B cell (primary cell): Measurements from ENCODE around the gene MYF5. TPM values are rescaled to one million over a fixed set of nuclear protein-coding genes. Genes with fewer than 3 reads are reported as not detected.

Experiments used
- ATAC-seq: fragments of 200-7000 bp; cut with Tn5 transposase; one replicate; pipeline ENCODE4 v1.10.0; 2021; ENCODE audit warnings: low read depth, mild to moderate bottlenecking, moderate number of reproducible peaks, moderate library complexity
- CTCF ChIA-PET: fragments of 350-600 bp; sonication (Branson Sonifier 250); formaldehyde crosslinking; loops from one replicate; lab custom pipeline; 2021; ENCODE audit warnings: antibody characterized with exemption, inconsistent platforms; lab: Charles Lee
- POLR2A ChIA-PET: fragments of 350-600 bp; sonication (Branson Sonifier 250); formaldehyde crosslinking; loops from one replicate; lab custom pipeline; 2021; ENCODE audit warnings: antibody characterized with exemption; lab: Charles Lee
- DNase-seq: peaks from one replicate; pipeline ENCODE4 v3.0.0; 2013
- H2AFZ ChIP-seq: 2 replicates; pipeline ENCODE4 v1.6.1; 2012; ENCODE audit warnings: mild to moderate bottlenecking, low read depth, low read length; ENCODE audit not compliant: insufficient read depth, poor library complexity, severe bottlenecking
- H3K27ac ChIP-seq, 2 donors: 1 replicate in 1 of 2; 2 replicates in 1 of 2; pipeline ENCODE4 v1.5.1; 2012 to 2013; ENCODE audit warnings: low read length in 2 of 2, mild to moderate bottlenecking in 2 of 2, moderate library complexity in 1 of 2
- H3K27me3 ChIP-seq, 4 experiments: fragments of 200-600 bp in 1 of 4; sonication (generic) in 1 of 4; replicated peaks in 1 of 4; 1 replicate in 2 of 4; 2 replicates in 2 of 4; pipeline versions ENCODE4 v1.6.1 to v1.7.0; 2013 to 2016; ENCODE audit warnings: low read length in 3 of 4, mild to moderate bottlenecking in 2 of 4, mixed read lengths in 1 of 4, moderate library complexity in 1 of 4; ENCODE audit not compliant: insufficient read depth in 4 of 4, control insufficient read depth in 3 of 4; ENCODE audit errors: control extremely low read depth in 1 of 4
- H3K36me3 ChIP-seq, 2 experiments: replicated peaks in 1 of 2; 1 replicate in 1 of 2; 2 replicates in 1 of 2; pipeline versions ENCODE4 v1.6.1 to v1.7.1; 2013; ENCODE audit warnings: low read length in 1 of 2; ENCODE audit not compliant: insufficient read depth in 2 of 2, control insufficient read depth in 1 of 2; ENCODE audit errors: control extremely low read depth in 1 of 2, extremely low read depth in 1 of 2
- H3K4me1 ChIP-seq, 2 donors: fragments of 200-600 bp in 1 of 2; sonication (generic) in 1 of 2; 1 replicate in 1 of 2; 2 replicates in 1 of 2; pipeline versions ENCODE4 v1.5.1 to v1.6.1; 2013 to 2017; ENCODE audit warnings: low read length in 2 of 2; ENCODE audit not compliant: control insufficient read depth in 2 of 2, insufficient read depth in 2 of 2
- H3K4me2 ChIP-seq: replicated peaks from 2 replicates; pipeline ENCODE3; 2012; ENCODE audit warnings: mild to moderate bottlenecking, low read depth, low read length; ENCODE audit not compliant: poor library complexity, severe bottlenecking
- H3K4me3 ChIP-seq, 5 experiments: fragments of 200-600 bp in 1 of 5; sonication (generic) in 1 of 5; 1 replicate in 3 of 5; 2 replicates in 2 of 5; pipeline versions ENCODE4 v1.5.1 to v1.7.0; 2011 to 2016; ENCODE audit warnings: low read length in 4 of 5, mild to moderate bottlenecking in 4 of 5, low read depth in 2 of 5, control low read depth in 1 of 5, moderate library complexity in 1 of 5; ENCODE audit not compliant: insufficient read depth in 1 of 5; ENCODE audit errors: control extremely low read depth in 1 of 5, extremely low read depth in 1 of 5
- H3K79me2 ChIP-seq: fragments of 200-600 bp; sonication (generic); one replicate; pipeline ENCODE4 v1.6.0; 2016; ENCODE audit warnings: low read length; ENCODE audit not compliant: control insufficient read depth, insufficient read depth
- H3K9ac ChIP-seq: fragments of 200-600 bp; sonication (generic); 2 replicates; pipeline ENCODE4 v1.6.1; 2017; ENCODE audit warnings: mild to moderate bottlenecking, low read length, moderate library complexity
- H3K9me3 ChIP-seq, 3 donors: one replicate each; pipeline versions ENCODE4 v1.6.1 to v1.7.1; 2013; ENCODE audit warnings: low read length in 2 of 3; ENCODE audit not compliant: control insufficient read depth in 2 of 3, insufficient read depth in 1 of 3; ENCODE audit errors: control extremely low read depth in 1 of 3
- H4K20me1 ChIP-seq: 2 replicates; pipeline ENCODE4 v1.6.0; 2012; ENCODE audit warnings: mild to moderate bottlenecking, low read length; ENCODE audit not compliant: insufficient read depth, control insufficient read depth, poor library complexity, severe bottlenecking
- H3K27ac Mint-ChIP-seq: one replicate; pipeline ENCODE4 v1.8.0; 2021; ENCODE audit warnings: mixed read lengths
- H3K27me3 Mint-ChIP-seq: one replicate; pipeline ENCODE4 v1.8.0; 2021; ENCODE audit warnings: mixed read lengths
- H3K4me1 Mint-ChIP-seq: one replicate; pipeline ENCODE4 v1.8.0; 2021; ENCODE audit warnings: mixed read lengths
- H3K4me3 Mint-ChIP-seq: one replicate; pipeline ENCODE4 v1.8.0; 2021; ENCODE audit warnings: mixed read lengths
- H3K9me3 Mint-ChIP-seq: one replicate; pipeline ENCODE4 v1.8.0; 2022; ENCODE audit warnings: mixed read lengths; ENCODE audit not compliant: insufficient read depth
- CTCF ChIP-seq: fragments of 200-600 bp; IDR thresholded peaks from one replicate; pipeline ENCODE4 v1.8.0; 2022; ENCODE audit warnings: antibody characterized with exemption, mild to moderate bottlenecking
- EZH2 ChIP-seq: IDR thresholded peaks from 2 replicates; pipeline ENCODE4 v1.6.1; 2012; ENCODE audit warnings: borderline replicate concordance, low read depth, mild to moderate bottlenecking, moderate library complexity, low read length; ENCODE audit not compliant: insufficient read depth, poor library complexity, severe bottlenecking
- WGBS: methylation state at CpG from one replicate; pipeline ENCODE4 v1.1.5; 2013; ENCODE audit warnings: missing lambda C conversion rate; ENCODE audit not compliant: insufficient coverage; 5-methylcytosine and 5-hydroxymethylcytosine counted together
- intact Hi-C: fragments of 100-400 bp; cut with micrococcal nuclease; formaldehyde crosslinking; loops from one replicate; pipeline ENCODE4 v1.10.0; 2022
- polyA plus RNA-seq: library from polyadenylated mRNA; depleted of rRNA; stranded (reverse); fragments of >200 nt; gene quantifications from 2 replicates; pipeline ENCODE4 v1.2.3, GENCODE V29; 2012
- total RNA-seq, 2 donors: library from RNA; stranded (reverse); fragments of 120-200 nt in 1 of 2; gene quantifications; 1 replicate in 1 of 2; 2 replicates in 1 of 2; pipeline versions ENCODE4 v1.2.3 to v1.2.4, GENCODE V29; 2013 to 2022

MYF5 gene
- total and polyA plus RNA-seq, 2 donors (not counting 1 experiment from before 2014, with no cell fraction given) = not detected

- Histone ChIP-seq H3K27me3 (no peaks in the 10 kb centered on the region), H3K79me2 (no peaks in the 10 kb centered on the region), H3K27ac (no peak overlapping the region), H3K36me3 (no peaks in the 10 kb centered on the region), H3K4me2 (no peak overlapping the region), H4K20me1 (no peaks in the 10 kb centered on the region), H3K4me1 (no peaks in the 10 kb centered on the region), H3K9ac (no peak overlapping the region), H2AFZ (no peak overlapping the region), H3K9me3 (no peaks in the 10 kb centered on the region), H3K4me3 (no peak overlapping the region)
- H3K4me1 Mint-ChIP-seq = no peaks in the 10 kb centered on the region
- H3K9me3 Mint-ChIP-seq = no peaks in the 10 kb centered on the region
- CTCF ChIA-PET = no interaction called here
- WGBS = no CpG with 5 or more reads among the region's 1 CpG
- POLR2A ChIA-PET = no interaction called here
- ATAC-seq (no peak), DNase-seq (no peak)
- H3K4me3 Mint-ChIP-seq = no peak overlapping the region
- H3K27ac Mint-ChIP-seq = no peak overlapping the region
- H3K27me3 Mint-ChIP-seq = no peaks in the 10 kb centered on the region
- no peak for TF ChIP-seq EZH2
- no peak for TF ChIP-seq CTCF
- intact Hi-C loops = no loop called here
These were observed 26.6 kb upstream of the MYF5 start for GRCh38 chr12:80690090-80690489.

GRCh38 chr12:80690513-80690912, 26.2 kb upstream of the MYF5 start:
- no peak for ATAC-seq
- no peaks in the 10 kb centered on the region for H3K27me3 Mint-ChIP-seq
- H3K27me3 ChIP-seq = no peaks in the 10 kb centered on the region
- no peaks in the 10 kb centered on the region for H3K79me2 ChIP-seq
- intact Hi-C loops = no loop called here
- H3K4me3 ChIP-seq = no peak overlapping the region
- no peak overlapping the region for H2AFZ ChIP-seq
- H3K9ac ChIP-seq = no peak overlapping the region
- no peak overlapping the region for H3K4me2 ChIP-seq
- H3K27ac ChIP-seq = no peak overlapping the region
- no peaks in the 10 kb centered on the region for H3K36me3 ChIP-seq
- H3K4me1 ChIP-seq = no peaks in the 10 kb centered on the region
- H4K20me1 ChIP-seq = no peaks in the 10 kb centered on the region
- no CpG with 5 or more reads among the region's 2 CpGs for WGBS
- no peaks in the 10 kb centered on the region for H3K9me3 ChIP-seq
- no peak overlapping the region for H3K27ac Mint-ChIP-seq
- H3K4me1 Mint-ChIP-seq = no peaks in the 10 kb centered on the region
- no peak overlapping the region for H3K4me3 Mint-ChIP-seq
- no peaks in the 10 kb centered on the region for H3K9me3 Mint-ChIP-seq
- POLR2A ChIA-PET = no interaction called here
- no peak for TF ChIP-seq CTCF
- no peak for TF ChIP-seq EZH2
- CTCF ChIA-PET = no interaction called here
- DNase-seq = no peak
